ENCODE data around the gene HDAC9.
A peak's percentile ranks its signal among the peaks of the same experiment; 100 is the strongest.

The HDAC9 gene

DNA sequence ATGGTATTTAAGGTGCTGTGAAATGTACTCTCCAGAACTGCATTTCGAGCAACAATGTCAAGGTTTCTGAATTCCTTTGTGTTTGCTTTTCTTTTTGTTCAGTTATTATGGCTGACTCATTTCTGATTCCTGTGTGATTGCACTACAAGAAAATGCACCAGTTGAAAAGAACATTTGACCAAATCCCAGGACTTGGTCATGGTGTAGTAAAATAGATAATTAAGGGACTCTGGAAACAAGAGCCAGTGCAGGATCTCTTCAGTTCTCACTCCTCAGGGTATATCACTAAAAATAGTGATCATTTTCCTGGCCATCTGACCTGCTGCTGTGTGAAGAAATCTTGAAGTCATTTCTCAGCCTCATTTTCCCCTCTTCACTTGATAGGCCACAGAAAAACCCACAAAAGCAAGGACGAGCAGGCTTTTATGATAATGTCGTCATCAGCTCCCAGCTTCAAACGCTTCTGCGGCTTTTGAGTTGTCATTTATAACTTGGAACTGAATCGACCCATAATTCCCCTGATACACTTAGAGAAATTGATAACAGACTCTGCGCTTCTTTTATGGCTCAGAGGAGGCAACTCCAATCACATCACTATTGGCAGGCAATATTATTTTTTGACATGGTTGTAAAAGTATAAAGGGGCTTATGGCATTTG lies 274.7 kb downstream of the HDAC9 start:
- H3K4me1 Mint-ChIP-seq = no peaks in the 10 kb centered on the region
- H3K4me3 Mint-ChIP-seq = no peak overlapping the region
- no peaks in the 10 kb centered on the region for H3K9me3 Mint-ChIP-seq
- ATAC-seq = no peak
- no peaks in the 10 kb centered on the region for H3K27me3 Mint-ChIP-seq
- DNase-seq = no peak
- no peak overlapping the region for H3K27ac Mint-ChIP-seq

DNA sequence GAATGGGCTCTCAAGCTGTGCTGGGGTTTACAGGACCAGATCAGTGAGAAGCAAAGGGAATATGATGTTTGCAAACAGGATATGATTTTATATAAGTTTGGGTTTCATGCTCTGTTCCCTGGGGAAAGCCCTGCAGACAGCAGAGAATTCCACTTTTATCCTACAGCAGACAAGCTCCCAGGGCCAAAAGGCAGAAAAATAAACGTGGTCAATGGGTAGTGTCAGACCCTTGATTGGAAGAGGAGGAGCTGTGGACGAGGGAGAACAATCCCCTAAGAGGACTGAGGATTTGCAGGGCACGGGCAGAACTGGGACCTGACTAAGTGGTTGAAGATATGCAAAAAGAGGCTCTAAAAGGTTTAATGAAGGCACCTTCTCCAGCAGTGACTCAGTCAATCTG lies 275.3 kb downstream of the HDAC9 start:
- H3K4me3 Mint-ChIP-seq = no peak overlapping the region
- DNase-seq (no peak), ATAC-seq (no peak)
- H3K4me1 Mint-ChIP-seq = no peaks in the 10 kb centered on the region
- H3K9me3 Mint-ChIP-seq = no peaks in the 10 kb centered on the region
- H3K27ac Mint-ChIP-seq = no peak overlapping the region
- no peaks in the 10 kb centered on the region for H3K27me3 Mint-ChIP-seq

DNA sequence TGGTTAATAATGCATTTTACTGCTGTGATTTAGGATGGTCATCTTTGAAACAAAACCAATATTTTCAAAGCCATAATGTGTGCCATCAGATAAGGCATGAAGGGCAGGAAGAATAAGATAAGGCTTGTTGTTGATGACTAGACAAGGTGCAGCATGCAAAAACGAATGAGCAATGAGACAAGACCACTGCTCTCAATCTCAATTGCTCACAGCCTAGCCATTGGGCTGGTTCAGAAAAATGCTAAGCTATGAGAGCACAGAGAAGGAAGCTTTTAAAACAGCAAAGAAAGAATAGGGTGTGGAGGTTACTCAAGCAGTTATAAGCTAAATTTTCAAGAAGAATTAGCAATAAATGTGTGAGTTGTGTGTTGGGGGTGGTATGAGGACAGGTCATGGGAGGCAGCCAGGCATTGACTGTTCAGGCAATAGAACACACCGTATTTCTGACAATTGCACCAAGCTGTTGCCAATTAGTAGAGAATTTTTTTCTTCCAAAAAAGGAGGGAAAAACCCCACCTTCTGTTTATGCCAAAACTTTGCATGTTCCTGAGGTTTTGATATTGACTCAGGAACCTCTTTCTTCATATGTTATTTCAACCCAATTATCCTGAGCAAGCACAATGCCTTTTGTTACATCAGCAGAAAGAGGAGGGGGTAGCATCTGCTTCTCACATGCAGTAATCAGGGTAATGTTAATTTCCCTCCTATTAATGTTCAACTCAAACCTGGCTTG lies 276.5 kb downstream of the HDAC9 start:
- no peak overlapping the region for H3K4me3 Mint-ChIP-seq
- no peaks in the 10 kb centered on the region for H3K4me1 Mint-ChIP-seq
- no peaks in the 10 kb centered on the region for H3K9me3 Mint-ChIP-seq
- ATAC-seq = no peak
- no peak overlapping the region for H3K27ac Mint-ChIP-seq
- DNase-seq = no peak
- H3K27me3 Mint-ChIP-seq = no peaks in the 10 kb centered on the region

DNA sequence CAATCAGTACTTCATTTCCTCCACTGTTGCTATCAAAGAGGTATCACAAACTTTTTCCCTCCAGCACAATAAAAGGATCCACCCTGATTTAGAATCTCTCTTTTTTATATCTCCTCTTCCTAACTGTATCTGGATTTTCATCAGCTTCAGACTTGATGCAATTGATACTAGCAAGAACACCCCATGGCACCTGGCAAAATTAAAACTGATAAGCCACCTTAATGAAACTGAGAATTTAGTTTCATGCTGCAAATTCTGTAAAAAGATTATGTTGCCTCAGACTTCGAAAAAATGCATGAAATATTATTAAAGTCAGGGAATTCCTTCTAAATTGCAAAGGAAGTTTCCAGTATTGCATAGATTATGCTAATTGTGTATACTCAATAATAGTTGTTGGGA lies 277.0 kb downstream of the HDAC9 start:
- H3K4me1 Mint-ChIP-seq = no peaks in the 10 kb centered on the region
- no peak overlapping the region for H3K27ac Mint-ChIP-seq
- DNase-seq (no peak), ATAC-seq (no peak)
- H3K9me3 Mint-ChIP-seq = no peaks in the 10 kb centered on the region
- no peaks in the 10 kb centered on the region for H3K27me3 Mint-ChIP-seq
- H3K4me3 Mint-ChIP-seq = no peak overlapping the region

DNA sequence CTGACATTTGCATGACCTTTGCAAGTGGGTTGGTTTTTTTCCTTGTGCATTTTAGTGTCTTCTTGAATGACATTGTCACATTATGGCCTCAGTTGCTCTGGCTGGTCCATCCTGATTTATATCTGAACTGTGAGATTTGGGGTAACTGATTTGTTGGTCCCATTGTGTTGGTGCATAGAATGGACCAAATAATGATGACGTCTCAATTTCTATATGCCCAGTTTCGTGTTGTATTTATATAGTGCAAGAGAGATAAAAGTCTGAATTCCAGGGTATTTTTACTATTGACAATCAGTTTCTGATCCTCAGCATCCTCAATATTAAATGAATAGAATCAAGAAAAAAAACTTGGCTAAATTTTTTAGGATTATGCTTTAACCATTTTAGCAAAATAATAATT lies 281.8 kb downstream of the HDAC9 start:
- H3K27ac Mint-ChIP-seq = no peak overlapping the region
- no peaks in the 10 kb centered on the region for H3K9me3 Mint-ChIP-seq
- no peak overlapping the region for H3K4me3 Mint-ChIP-seq
- no peaks in the 10 kb centered on the region for H3K27me3 Mint-ChIP-seq
- no peaks in the 10 kb centered on the region for H3K4me1 Mint-ChIP-seq
- no peak for DNase-seq
- ATAC-seq = no peak

DNA sequence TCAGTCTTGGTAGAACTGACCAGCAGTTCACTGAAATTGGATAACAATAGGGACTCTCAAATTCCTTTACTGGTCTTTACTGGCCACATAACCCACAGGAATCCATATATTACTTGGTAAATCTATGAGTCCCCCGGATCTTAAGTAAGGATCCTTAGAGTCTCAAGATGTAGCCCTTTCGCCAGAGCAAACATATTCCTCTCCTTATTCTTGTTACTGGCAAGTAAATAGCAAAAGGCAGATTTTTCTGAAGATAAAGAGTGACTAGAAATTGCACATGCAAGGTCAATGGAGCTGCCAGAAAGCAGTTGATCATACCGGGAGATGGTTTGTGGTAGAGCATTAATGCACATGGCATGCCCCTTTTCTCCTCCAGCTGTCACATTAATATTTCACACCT lies 283.0 kb downstream of the HDAC9 start:
- DNase-seq (no peak), ATAC-seq (no peak)
- Mint-ChIP-seq H3K4me1 (no peaks in the 10 kb centered on the region), H3K9me3 (no peaks in the 10 kb centered on the region), H3K4me3 (no peak overlapping the region), H3K27me3 (no peaks in the 10 kb centered on the region), H3K27ac (no peak overlapping the region)

DNA sequence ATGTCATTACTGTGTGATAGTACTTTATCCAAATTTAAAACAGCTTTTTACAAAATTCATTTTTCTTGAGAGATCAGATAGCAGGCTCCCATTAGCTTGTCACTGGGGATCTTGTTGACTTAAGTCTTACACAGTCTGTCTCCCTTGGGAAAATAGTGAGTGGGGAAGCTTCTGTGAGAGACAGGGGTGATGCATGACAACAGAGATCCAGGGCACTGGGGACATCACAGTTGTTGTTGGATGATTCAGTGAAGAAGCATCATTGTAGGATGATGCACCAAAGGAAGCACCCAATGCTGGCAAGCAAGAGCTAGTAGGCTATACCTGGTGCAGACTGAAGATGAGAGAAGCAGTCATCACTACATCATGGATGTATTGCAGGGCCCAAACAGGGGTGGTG lies 284.7 kb downstream of the HDAC9 start:
- Mint-ChIP-seq H3K4me3 (no peak overlapping the region), H3K9me3 (no peaks in the 10 kb centered on the region), H3K27ac (no peak overlapping the region), H3K4me1 (no peaks in the 10 kb centered on the region), H3K27me3 (no peaks in the 10 kb centered on the region)
- no peak for DNase-seq
- peak; percentile 18 for ATAC-seq

DNA sequence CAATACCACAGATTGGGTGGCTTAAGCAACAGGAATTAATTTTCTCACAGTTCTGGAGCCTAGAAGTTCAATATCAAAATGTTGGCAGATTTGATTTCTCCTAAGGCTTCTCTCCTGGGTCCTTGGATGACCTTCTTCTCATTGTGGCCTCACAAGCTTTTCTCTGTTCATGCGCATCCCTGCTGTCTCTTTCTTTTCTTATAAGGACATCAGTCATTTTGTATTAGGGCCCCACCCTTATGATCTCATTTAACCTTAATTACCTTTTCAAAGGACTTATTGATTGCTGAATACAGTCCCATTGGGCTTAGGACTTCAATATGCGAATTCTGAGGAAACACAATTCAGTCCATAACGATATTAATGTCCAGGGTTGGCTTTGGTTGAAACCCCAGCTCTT lies 285.4 kb downstream of the HDAC9 start:
- H3K4me3 Mint-ChIP-seq = no peak overlapping the region
- H3K27me3 Mint-ChIP-seq = no peaks in the 10 kb centered on the region
- no peaks in the 10 kb centered on the region for H3K4me1 Mint-ChIP-seq
- H3K9me3 Mint-ChIP-seq = peaks cover 0 to under 1% of the 10 kb centered on the region in 2 donors
- ATAC-seq (no peak), DNase-seq (no peak)
- H3K27ac Mint-ChIP-seq = no peak overlapping the region

DNA sequence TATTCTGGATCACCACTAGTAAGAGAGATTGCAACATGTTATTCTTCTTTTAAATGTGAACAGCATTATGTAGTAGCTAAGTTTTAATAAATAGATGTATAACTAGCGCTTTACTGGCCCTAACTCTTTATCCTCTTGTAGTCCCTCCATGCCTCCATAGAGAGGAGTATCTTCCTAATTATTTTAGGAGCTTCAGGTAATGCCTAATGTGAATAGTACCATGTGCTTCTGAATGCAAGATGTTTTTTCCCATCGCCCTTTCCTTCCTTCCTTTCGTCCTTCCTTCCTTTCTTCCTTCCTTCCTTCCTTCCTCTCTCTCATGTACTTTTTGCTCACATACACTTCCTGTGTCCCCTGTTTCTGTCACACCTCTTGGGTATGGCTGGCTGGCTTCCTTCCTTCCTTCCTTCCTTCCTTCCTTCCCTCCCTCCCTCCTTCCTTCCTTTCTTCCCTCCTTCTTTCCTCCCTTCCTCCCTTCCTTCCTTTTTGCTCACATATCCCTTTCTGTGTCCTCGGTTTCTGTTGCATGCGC lies 290.7 kb downstream of the HDAC9 start:
- Mint-ChIP-seq H3K4me3 (no peak overlapping the region), H3K27me3 (no peaks in the 10 kb centered on the region), H3K27ac (no peak overlapping the region), H3K4me1 (no peaks in the 10 kb centered on the region), H3K9me3 (peaks cover 24% of the 10 kb centered on the region in 2 donors)
- DNase-seq (no peak), ATAC-seq (no peak)

DNA sequence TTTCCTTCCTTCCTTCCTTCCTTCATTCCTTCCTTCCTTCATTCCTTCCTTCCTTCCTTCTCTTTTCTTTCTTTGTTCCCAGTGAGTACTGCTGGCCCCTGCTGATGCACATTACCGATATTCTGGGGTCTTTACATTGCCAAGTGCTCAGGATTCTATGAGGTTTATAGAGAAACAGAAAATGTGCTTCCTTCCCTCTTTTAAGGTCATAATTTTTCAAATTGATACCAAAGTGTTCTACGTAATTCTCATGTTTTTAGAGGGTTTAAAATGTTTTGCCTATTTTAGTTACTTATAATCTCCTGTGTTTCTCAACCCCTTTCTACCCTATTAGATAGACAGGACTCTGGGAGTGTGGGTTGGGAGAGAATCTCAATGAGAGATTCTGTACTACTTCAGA lies 291.2 kb downstream of the HDAC9 start:
- peaks cover 24% of the 10 kb centered on the region in 2 donors for H3K9me3 Mint-ChIP-seq
- DNase-seq (no peak), ATAC-seq (no peak)
- H3K27ac Mint-ChIP-seq = no peak overlapping the region
- no peaks in the 10 kb centered on the region for H3K4me1 Mint-ChIP-seq
- no peaks in the 10 kb centered on the region for H3K27me3 Mint-ChIP-seq
- no peak overlapping the region for H3K4me3 Mint-ChIP-seq

DNA sequence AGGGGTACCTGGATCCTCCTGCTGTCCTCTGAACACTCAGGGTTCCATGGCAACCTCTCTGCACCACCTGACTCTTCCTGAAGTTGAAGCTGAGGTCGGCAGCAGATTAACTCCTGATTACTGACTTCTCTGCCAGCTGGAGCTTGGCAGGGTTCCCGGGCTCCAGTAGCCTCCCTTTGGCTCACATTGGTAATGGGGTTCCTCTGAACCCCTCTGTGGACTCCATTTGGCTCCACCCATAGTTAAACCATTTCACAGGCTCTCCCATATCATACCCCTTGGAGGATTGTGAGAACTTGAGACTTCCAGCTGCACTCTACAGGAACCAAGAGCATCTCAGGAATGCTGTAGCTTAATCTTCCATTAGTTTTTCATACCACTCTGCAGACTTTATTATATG lies 292.5 kb downstream of the HDAC9 start:
- Mint-ChIP-seq H3K27me3 (no peaks in the 10 kb centered on the region), H3K9me3 (peaks cover 24% of the 10 kb centered on the region in 2 donors), H3K4me1 (no peaks in the 10 kb centered on the region)

DNA sequence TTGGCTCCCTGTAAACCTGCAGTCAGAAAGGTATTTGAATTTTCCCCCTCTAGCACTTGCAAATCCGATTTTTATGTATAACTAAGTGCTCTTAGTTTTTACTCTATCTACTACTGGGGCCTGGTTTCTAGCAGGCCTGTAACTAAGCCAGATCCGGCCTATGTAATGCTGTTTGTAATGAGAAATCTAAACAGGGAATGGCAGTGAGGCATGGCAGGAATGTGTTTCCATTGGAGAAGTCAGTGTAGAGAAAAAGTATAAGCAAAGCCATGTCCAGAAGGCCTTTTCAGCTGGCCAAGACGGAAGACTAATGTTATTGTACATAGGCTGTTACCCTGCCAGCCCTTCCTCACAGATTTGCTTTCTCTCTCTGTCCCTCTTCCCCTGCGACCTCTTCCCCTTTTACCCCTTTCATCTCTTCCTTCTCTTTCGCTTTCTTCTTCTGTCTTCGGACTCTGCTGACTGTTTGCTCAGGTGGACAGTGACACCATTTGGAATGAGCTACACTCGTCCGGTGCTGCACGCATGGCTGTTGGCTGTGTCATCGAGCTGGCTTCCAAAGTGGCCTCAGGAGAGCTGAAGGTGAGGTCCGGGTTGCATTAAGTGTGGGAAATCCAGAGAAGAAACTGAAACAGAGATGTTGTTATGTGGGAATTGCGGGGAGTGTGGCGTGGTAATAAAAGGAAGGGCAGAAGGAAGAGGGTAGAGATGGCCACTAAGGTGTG lies 297.5 kb downstream of the HDAC9 start:
- Mint-ChIP-seq H3K4me1 (no peaks in the 10 kb centered on the region), H3K27me3 (no peaks in the 10 kb centered on the region), H3K4me3 (no peak overlapping the region), H3K27ac (no peak overlapping the region), H3K9me3 (peaks cover 12 to 13% of the 10 kb centered on the region in 2 donors)
- ATAC-seq (no peak), DNase-seq (no peak)

More for the DNA sequence above, 292.5 kb downstream of the HDAC9 start:
- ATAC-seq (no peak), DNase-seq (no peak)
- Mint-ChIP-seq H3K27ac (no peak overlapping the region), H3K4me3 (no peak overlapping the region)

DNA sequence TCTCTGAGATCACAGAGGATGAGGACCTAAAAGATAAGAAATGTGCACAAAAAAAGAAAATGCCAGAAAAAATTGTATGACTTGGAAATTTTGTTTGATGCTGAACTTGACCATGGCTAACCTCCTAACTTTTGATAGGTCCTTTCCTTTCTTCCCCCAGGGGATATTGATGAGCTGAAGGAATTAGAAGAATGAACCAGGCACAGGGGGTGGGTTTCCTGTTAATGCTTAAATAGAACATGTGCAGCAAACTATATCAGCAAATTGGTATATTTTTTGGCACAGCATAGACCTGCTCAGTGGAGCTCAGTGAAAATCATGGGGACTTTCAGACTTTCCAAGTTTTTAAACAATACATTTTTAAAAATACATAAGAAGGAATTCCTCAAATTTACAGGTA lies 300.7 kb downstream of the HDAC9 start:
- ATAC-seq (no peak), DNase-seq (no peak)
- Mint-ChIP-seq H3K27me3 (no peaks in the 10 kb centered on the region), H3K4me3 (no peak overlapping the region), H3K4me1 (no peaks in the 10 kb centered on the region), H3K27ac (peak overlapping the region in 1 of 2 donors; percentile 58), H3K9me3 (no peaks in the 10 kb centered on the region)

DNA sequence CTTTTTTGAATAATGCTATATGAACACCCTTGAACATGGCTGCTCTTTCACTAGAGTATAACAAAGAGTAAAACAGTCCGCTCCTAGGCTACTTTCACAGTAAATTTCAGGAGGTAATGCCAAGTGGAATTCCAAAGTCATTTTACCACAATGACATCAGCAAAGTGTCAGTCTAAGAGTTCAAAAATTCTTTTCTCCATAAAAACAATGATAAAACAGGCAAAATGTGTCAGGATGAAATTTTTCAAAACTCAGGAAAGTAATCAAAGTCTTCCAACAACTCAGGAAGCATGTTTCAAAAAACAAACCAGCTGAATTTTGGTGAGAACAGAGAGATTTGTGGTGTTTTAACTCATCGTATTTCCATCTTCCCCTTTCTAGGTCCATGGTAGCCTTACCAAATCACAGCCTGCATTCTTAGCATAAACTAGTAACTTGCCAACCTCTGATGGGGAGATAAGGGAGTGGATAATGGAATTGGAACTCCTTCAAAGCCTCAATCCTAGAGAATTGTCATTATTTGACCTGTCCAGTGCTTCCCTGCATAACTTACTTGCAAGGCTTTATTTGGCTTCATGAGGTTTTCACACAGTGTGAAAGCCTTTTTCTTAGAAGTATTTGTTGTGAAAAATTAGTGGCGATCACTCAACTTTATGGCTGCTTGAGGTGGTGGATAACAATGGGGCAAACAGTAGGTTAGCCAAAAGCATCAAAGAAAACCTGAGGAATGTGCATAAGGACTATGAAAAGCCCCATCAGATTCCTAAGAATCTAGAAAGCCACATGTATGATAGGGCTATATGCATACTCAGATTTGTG lies 302.7 kb downstream of the HDAC9 start:
- DNase-seq (no peak), ATAC-seq (no peak)
- Mint-ChIP-seq H3K4me1 (no peaks in the 10 kb centered on the region), H3K27ac (no peak overlapping the region), H3K4me3 (no peak overlapping the region), H3K27me3 (no peaks in the 10 kb centered on the region), H3K9me3 (no peaks in the 10 kb centered on the region)

DNA sequence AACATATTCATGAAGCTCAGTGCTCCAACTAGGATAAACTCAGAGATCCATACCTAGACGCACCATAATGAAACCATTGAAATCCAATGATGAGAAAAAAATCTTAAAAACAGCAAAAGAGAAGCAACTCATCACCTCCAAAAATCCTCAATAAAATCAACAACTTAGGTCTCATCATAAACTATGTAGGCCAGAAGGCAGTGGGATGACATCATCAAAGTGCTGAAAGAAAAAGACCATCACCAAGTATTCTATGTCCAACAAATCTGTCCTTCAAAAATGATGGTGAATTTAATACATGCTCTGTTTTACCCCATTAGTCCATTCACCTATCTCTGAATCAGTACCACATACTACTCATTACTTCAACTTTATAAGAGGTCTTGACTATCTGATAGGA lies 304.4 kb downstream of the HDAC9 start:
- Mint-ChIP-seq H3K4me1 (no peaks in the 10 kb centered on the region), H3K27ac (no peak overlapping the region), H3K27me3 (no peaks in the 10 kb centered on the region), H3K4me3 (no peak overlapping the region), H3K9me3 (no peaks in the 10 kb centered on the region)
- DNase-seq (no peak), ATAC-seq (no peak)
